ENCODE measurements around the gene UNC5A.

- TF ChIP-seq CTCF (IDR thresholded peaks at IDR 0.05), result no peak
- TF ChIP-seq EP300 (IDR thresholded peaks at IDR 0.05), result no peak
- no peak for TF ChIP-seq POLR2A (IDR thresholded peaks at IDR 0.05)
- TF ChIP-seq POLR2AphosphoS5 (IDR thresholded peaks at IDR 0.05), result no peak
These were observed 64.7 kb downstream of the UNC5A start for GRCh38 chr5:176875014-176875550.
